ENCODE data around the gene ARHGEF28. TPM values are rescaled to one million over a fixed set of nuclear protein-coding genes. Genes with fewer than 3 reads are reported as not detected.

ARHGEF28 gene
- total RNA-seq, 1 donor from 2014 or later, result 0.11 TPM

- Histone ChIP-seq H3K4me3 (no peak overlapping the region), H2AFZ (replicated peaks) (no peak overlapping the region), H3K4me1 (no peaks in the 10 kb centered on the region), H3K9me3 (ENCODE audit: low read depth) (no peaks in the 10 kb centered on the region), H4K20me1 (ENCODE audit: low read depth) (no peaks in the 10 kb centered on the region), H3K36me3 (no peaks in the 10 kb centered on the region), H3F3A (ENCODE audit: low read depth) (no peaks in the 10 kb centered on the region), H3K4me2 (no peak overlapping the region), H3K27me3 (no peaks in the 10 kb centered on the region), H3K79me2 (ENCODE audit: low read depth) (no peaks in the 10 kb centered on the region), H3K27ac (no peak overlapping the region), H3K9ac (no peak overlapping the region)
- Mint-ChIP-seq H3K27me3 (ENCODE audit: insufficient read depth, low read depth) (no peaks in the 10 kb centered on the region), H3K9me3 (no peaks in the 10 kb centered on the region), H3K27ac (no peak overlapping the region), H3K4me1 (no peaks in the 10 kb centered on the region), H3K4me3 (no peak overlapping the region), H3K36me3 (no peaks in the 10 kb centered on the region)
- no peak for DNase-seq (ENCODE audit: low spot score)
- TF ChIP-seq EZH2 (IDR thresholded peaks at IDR 0.05) (no peak), EZH2phosphoT487 (IDR thresholded peaks at IDR 0.05) (no peak)
Observed at GRCh38 chr5:73776405-73776804, 150.4 kb downstream of the ARHGEF28 start.

GRCh38 chr5:73777192-73777591 is 151.2 kb downstream of the ARHGEF28 start:
- Mint-ChIP-seq H3K4me1 (no peaks in the 10 kb centered on the region), H3K9me3 (no peaks in the 10 kb centered on the region), H3K4me3 (no peak overlapping the region), H3K27ac (no peak overlapping the region), H3K36me3 (no peaks in the 10 kb centered on the region), H3K27me3 (ENCODE audit: insufficient read depth, low read depth) (no peaks in the 10 kb centered on the region)
- Histone ChIP-seq H3K27me3 (no peaks in the 10 kb centered on the region), H3K27ac (no peak overlapping the region), H3K4me3 (no peak overlapping the region), H3F3A (ENCODE audit: low read depth) (no peaks in the 10 kb centered on the region), H2AFZ (replicated peaks) (no peak overlapping the region), H3K9ac (no peak overlapping the region), H3K9me3 (ENCODE audit: low read depth) (no peaks in the 10 kb centered on the region), H3K36me3 (no peaks in the 10 kb centered on the region), H3K4me2 (no peak overlapping the region), H4K20me1 (ENCODE audit: low read depth) (no peaks in the 10 kb centered on the region), H3K79me2 (ENCODE audit: low read depth) (no peaks in the 10 kb centered on the region), H3K4me1 (no peaks in the 10 kb centered on the region)
- TF ChIP-seq EZH2phosphoT487 (IDR thresholded peaks at IDR 0.05), result no peak
- no peak for TF ChIP-seq EZH2 (IDR thresholded peaks at IDR 0.05)
- no peak for TF ChIP-seq CTCF (IDR thresholded peaks at IDR 0.05)
- no peak for DNase-seq (ENCODE audit: low spot score)

GRCh38 chr5:73780302-73781080 is 154.5 kb downstream of the ARHGEF28 start:
- no peaks in the 10 kb centered on the region for H3K9me3 ChIP-seq (ENCODE audit: low read depth)
- H3K4me1 ChIP-seq, result no peaks in the 10 kb centered on the region
- no peak overlapping the region for H3K27ac ChIP-seq
- H4K20me1 ChIP-seq (ENCODE audit: low read depth), result no peaks in the 10 kb centered on the region
- H3K4me2 ChIP-seq, result no peak overlapping the region
- no peak overlapping the region for H3K4me3 Mint-ChIP-seq
- no peak for DNase-seq (ENCODE audit: low spot score)
- TF ChIP-seq EZH2 (IDR thresholded peaks at IDR 0.05) (no peak), CTCF (IDR thresholded peaks at IDR 0.05) (no peak), EZH2phosphoT487 (IDR thresholded peaks at IDR 0.05) (no peak)
- no peak overlapping the region for H3K27ac Mint-ChIP-seq
- H3K79me2 ChIP-seq (ENCODE audit: low read depth), result no peaks in the 10 kb centered on the region
- H3K36me3 ChIP-seq, result no peaks in the 10 kb centered on the region
- H3K4me3 ChIP-seq, result no peak overlapping the region
- no peaks in the 10 kb centered on the region for H3K27me3 Mint-ChIP-seq (ENCODE audit: insufficient read depth, low read depth)
- no peak overlapping the region for H2AFZ ChIP-seq (replicated peaks)
- H3K27me3 ChIP-seq, result no peaks in the 10 kb centered on the region
- H3K36me3 Mint-ChIP-seq, result no peaks in the 10 kb centered on the region
- H3K4me1 Mint-ChIP-seq, result no peaks in the 10 kb centered on the region
- no peaks in the 10 kb centered on the region for H3K9me3 Mint-ChIP-seq
- no peaks in the 10 kb centered on the region for H3F3A ChIP-seq (ENCODE audit: low read depth)
- H3K9ac ChIP-seq, result no peak overlapping the region

DNA sequence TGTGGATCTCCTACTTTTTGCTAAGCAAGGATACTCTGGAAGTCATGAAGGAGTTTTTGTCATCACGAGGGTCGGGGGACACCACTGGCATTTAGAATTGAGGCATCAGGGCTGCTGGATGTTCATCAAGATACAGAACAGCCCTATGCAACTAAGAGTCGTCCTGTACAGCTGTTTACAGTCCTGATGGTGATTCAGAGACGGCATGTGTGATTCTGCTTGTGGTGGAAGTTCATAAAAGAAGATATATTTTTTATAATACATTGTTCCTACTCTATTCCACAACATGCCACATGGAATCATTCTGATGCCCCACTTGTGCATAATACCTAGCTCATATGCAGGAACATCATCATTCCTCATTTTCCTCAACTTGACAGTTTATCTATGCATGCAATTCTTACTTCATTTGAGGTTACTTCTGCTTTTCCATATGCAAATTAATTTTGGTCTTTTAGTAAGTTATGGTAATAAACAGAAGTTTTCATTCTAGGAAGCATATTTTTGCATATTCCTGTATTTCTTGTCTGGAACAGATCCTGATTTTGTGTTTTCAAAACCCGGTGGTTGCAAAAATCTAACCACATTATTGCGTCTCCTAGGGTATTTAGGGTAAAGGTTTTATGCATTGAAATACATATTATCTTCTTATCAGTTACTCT is 155.2 kb downstream of the ARHGEF28 start:
- no peaks in the 10 kb centered on the region for H3K27me3 ChIP-seq
- Mint-ChIP-seq H3K4me1 (no peaks in the 10 kb centered on the region), H3K27ac (no peak overlapping the region), H3K36me3 (no peaks in the 10 kb centered on the region), H3K4me3 (no peak overlapping the region), H3K9me3 (no peaks in the 10 kb centered on the region), H3K27me3 (ENCODE audit: insufficient read depth, low read depth) (no peaks in the 10 kb centered on the region)
- no peaks in the 10 kb centered on the region for H3F3A ChIP-seq (ENCODE audit: low read depth)
- H3K36me3 ChIP-seq, result no peaks in the 10 kb centered on the region
- no peaks in the 10 kb centered on the region for H3K9me3 ChIP-seq (ENCODE audit: low read depth)
- H2AFZ ChIP-seq (replicated peaks), result no peak overlapping the region
- no peak overlapping the region for H3K4me3 ChIP-seq
- DNase-seq (ENCODE audit: low spot score), result no peak
- no peak overlapping the region for H3K9ac ChIP-seq
- TF ChIP-seq CTCF (IDR thresholded peaks at IDR 0.05) (no peak), EZH2phosphoT487 (IDR thresholded peaks at IDR 0.05) (no peak), EZH2 (IDR thresholded peaks at IDR 0.05) (no peak)
- H3K79me2 ChIP-seq (ENCODE audit: low read depth), result no peaks in the 10 kb centered on the region
- H4K20me1 ChIP-seq (ENCODE audit: low read depth), result no peaks in the 10 kb centered on the region
- no peak overlapping the region for H3K4me2 ChIP-seq
- H3K27ac ChIP-seq, result no peak overlapping the region
- no peaks in the 10 kb centered on the region for H3K4me1 ChIP-seq
